CD1c-positive myeloid dendritic cell (primary cell): Measurements from ENCODE around the gene STIM1.
"Not testable (repeated sequence)": the region's sequence is repeated elsewhere in the genome, so short reads cannot be mapped to it uniquely, and the experiment has no call there.

Source experiments
- DNase-seq: peaks from one replicate; pipeline ENCODE4 v3.0.0-alpha.2; 2016; ENCODE audit errors: extremely low spot score

The STIM1 gene

GRCh38 chr11:4111834-4112233 lies 256.4 kb downstream of the STIM1 start:
- DNase-seq, result no peak

GRCh38 chr11:4115128-4115527 lies 259.7 kb downstream of the STIM1 start:
- DNase-seq, result no peak

- DNase-seq, result no peak
Measured at GRCh38 chr11:4118107-4118506, 262.6 kb downstream of the STIM1 start.

- no peak for DNase-seq
Measured at GRCh38 chr11:4123218-4123617, 267.8 kb downstream of the STIM1 start.

- DNase-seq, result no peak
Measured at GRCh38 chr11:4125141-4125540, 269.7 kb downstream of the STIM1 start.

- DNase-seq, result no peak
Measured at GRCh38 chr11:4127357-4127756, 271.9 kb downstream of the STIM1 start.

GRCh38 chr11:4130219-4130618 lies 274.8 kb downstream of the STIM1 start:
- DNase-seq, result not testable (repeated sequence)

- DNase-seq, result no peak
Measured at GRCh38 chr11:4134806-4135205, 279.3 kb downstream of the STIM1 start.

- DNase-seq, result no peak
Measured at GRCh38 chr11:4138497-4138896, 283.0 kb downstream of the STIM1 start.

- DNase-seq, result no peak
Measured at GRCh38 chr11:4140067-4140636, 284.7 kb downstream of the STIM1 start.
